WI38 (cell line): ENCODE measurements around the gene UBR3.
"Not testable (repeated sequence)": the region's sequence is repeated elsewhere in the genome, so short reads cannot be mapped to it uniquely, and the experiment has no call there.

Source experiments
- H3K4me3 ChIP-seq: 2 replicates; pipeline ENCODE4 v1.5.1; 2011; ENCODE audit warnings: low read depth, mild to moderate bottlenecking, control low read depth, low read length
- TF ChIP-seq, protein P1 (sequence below): IDR thresholded peaks from 2 replicates; pipeline ENCODE4 v1.5.1; 2012; ENCODE audit warnings: low read depth, mild to moderate bottlenecking, control low read depth, low read length

Gene UBR3

DNA sequence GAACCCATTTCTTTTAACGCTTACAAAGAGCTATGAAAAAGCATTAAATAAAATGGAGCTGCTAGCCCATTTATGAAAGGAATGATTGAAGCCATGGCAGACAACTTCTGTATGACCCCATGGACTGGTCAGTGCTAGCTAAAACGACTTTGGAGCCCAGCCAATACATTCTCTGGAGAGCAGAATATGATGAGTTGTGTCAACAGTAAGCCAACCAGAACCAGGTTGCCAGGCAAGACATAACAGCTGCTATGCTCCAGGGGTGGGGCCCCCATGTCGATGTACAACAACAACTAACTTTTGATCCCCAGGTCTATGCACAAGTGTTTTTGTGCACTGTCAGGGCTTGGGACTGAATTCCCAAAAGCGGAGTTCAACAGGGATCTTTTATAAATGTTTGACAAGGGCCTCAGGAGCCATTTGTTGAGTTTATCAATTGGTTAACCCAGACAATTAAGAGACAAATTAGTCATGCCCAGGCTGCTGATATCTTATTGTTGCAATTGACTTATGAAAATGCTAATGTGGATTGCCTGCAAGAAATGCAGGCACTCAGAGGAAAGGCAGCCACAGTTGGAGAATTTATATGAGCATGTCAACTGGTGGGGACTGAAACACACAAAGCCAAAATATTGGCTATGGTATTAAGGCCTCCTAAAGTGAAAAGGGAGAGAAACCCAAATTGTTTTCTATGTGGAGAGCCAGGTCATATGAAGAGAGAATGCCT is 286.1 kb downstream of the UBR3 start:
- TF ChIP-seq, protein P1, sequence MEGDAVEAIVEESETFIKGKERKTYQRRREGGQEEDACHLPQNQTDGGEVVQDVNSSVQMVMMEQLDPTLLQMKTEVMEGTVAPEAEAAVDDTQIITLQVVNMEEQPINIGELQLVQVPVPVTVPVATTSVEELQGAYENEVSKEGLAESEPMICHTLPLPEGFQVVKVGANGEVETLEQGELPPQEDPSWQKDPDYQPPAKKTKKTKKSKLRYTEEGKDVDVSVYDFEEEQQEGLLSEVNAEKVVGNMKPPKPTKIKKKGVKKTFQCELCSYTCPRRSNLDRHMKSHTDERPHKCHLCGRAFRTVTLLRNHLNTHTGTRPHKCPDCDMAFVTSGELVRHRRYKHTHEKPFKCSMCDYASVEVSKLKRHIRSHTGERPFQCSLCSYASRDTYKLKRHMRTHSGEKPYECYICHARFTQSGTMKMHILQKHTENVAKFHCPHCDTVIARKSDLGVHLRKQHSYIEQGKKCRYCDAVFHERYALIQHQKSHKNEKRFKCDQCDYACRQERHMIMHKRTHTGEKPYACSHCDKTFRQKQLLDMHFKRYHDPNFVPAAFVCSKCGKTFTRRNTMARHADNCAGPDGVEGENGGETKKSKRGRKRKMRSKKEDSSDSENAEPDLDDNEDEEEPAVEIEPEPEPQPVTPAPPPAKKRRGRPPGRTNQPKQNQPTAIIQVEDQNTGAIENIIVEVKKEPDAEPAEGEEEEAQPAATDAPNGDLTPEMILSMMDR: no peak
- no peak overlapping the region for H3K4me3 ChIP-seq

GRCh38 chr2:170115501-170116229 is 288.4 kb downstream of the UBR3 start:
- H3K4me3 ChIP-seq: no peak overlapping the region
- TF ChIP-seq, protein P1: no peak

DNA sequence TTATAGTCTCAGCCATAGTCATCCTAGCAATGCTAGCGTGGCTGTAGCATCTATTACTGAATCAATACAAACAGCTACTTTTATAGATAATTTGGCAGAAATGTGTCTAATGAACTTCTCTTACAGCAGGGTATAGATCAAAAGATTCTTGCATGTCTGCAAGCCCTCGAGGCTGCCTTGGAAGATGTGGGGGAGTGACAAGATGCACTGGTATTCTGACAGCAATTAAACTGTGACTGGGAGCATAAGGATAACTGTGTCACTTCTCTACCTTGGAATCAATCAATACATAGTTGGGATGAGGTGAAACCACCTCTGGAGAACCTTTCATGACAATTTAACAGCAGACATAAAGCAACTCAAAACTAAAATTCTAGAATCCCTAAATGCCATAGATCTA is 291.4 kb downstream of the UBR3 start:
- TF ChIP-seq, protein P1: no peak
- H3K4me3 ChIP-seq: no peak overlapping the region

GRCh38 chr2:170119326-170119725 is 292.1 kb downstream of the UBR3 start:
- H3K4me3 ChIP-seq: not testable (repeated sequence)

- TF ChIP-seq, protein P1: no peak
Measured at GRCh38 chr2:170121689-170122088, 294.4 kb downstream of the UBR3 start.

DNA sequence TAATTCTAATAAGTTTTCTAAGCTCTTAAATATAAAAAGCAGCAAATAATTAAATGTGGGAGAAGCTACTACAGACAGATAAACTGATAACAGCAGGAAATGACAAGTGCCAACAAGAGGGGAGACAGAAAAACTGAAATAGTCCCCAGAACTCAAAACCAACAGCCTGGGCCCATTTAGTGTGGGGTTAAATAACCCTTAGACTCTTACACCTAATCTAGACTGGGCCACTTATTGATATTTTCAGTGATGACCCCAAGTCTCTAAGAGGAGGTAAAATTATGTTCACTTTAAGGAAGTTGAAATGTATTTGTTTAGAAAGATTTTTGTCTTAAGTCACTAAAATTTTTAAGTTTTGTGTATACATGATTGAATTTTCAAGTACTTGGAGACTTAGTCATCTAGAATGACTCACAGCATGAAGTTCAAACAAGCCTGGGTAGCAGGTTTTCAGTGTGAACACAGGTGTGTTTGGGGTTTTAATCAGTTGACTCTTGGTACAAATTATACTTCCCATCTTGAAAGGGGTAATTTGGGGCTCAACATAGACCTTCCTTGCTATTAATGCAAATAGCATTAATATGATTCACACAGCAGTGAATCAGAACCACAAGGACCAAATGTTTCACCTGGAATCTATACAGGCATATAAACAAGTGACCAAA is 295.8 kb downstream of the UBR3 start:
- no peak overlapping the region for H3K4me3 ChIP-seq
- TF ChIP-seq, protein P1: no peak

More at GRCh38 chr2:170121689-170122088, 294.4 kb downstream of the UBR3 start:
- no peak overlapping the region for H3K4me3 ChIP-seq

GRCh38 chr2:170123593-170123992 is 296.3 kb downstream of the UBR3 start:
- no peak overlapping the region for H3K4me3 ChIP-seq
- TF ChIP-seq, protein P1: no peak

GRCh38 chr2:170126138-170126728 is 299.0 kb downstream of the UBR3 start:
- H3K4me3 ChIP-seq: not testable (repeated sequence)
